BLaER1 (cell line): Measurements from ENCODE around the gene ZNF331.
"Not testable (repeated sequence)": the region's sequence is repeated elsewhere in the genome, so short reads cannot be mapped to it uniquely, and the experiment has no call there.

Source experiments
- H3K27ac ChIP-seq: shearing (Covaris generic); formaldehyde crosslinking; 2 replicates; pipeline ENCODE4 v1.8.1; 2022
- H3K27me3 ChIP-seq: shearing (Covaris generic); formaldehyde crosslinking; 2 replicates; pipeline ENCODE4 v1.8.1; 2022
- H3K36me3 ChIP-seq: shearing (Covaris generic); formaldehyde crosslinking; 2 replicates; pipeline ENCODE4 v1.8.1; 2022
- H3K4me1 ChIP-seq: shearing (Covaris generic); formaldehyde crosslinking; 2 replicates; pipeline ENCODE4 v1.8.1; 2022
- H3K4me2 ChIP-seq: shearing (Covaris generic); formaldehyde crosslinking; 2 replicates; pipeline ENCODE4 v1.8.1; 2022
- H3K4me3 ChIP-seq: shearing (Covaris generic); formaldehyde crosslinking; 2 replicates; pipeline ENCODE4 v1.8.1; 2022
- H3K9ac ChIP-seq: shearing (Covaris generic); formaldehyde crosslinking; 2 replicates; pipeline ENCODE4 v1.8.1; 2022
- H3K9me3 ChIP-seq: shearing (Covaris generic); formaldehyde crosslinking; 2 replicates; pipeline ENCODE4 v1.8.1; 2022
- H4K20me1 ChIP-seq: shearing (Covaris generic); formaldehyde crosslinking; 2 replicates; pipeline ENCODE4 v1.8.1; 2022
- Cebpa-rat ChIP-seq: shearing (Covaris generic); IDR thresholded peaks from 2 replicates; pipeline ENCODE4 v1.8.1; 2022

ZNF331 gene

GRCh38 chr19:53537521-53538377, at the start of gene ZNF331:
ZNF331 (plus strand) TSS chr19:53538145; CDS start chr19:53569377, 31,232 bp downstream.
- peak within 1 kb of the TSS; percentile 82 for H3K9ac ChIP-seq
- H3K4me3 ChIP-seq, result peak within 1 kb of the TSS; percentile 79
- peaks cover 29% of the 10 kb centered on the region for H3K36me3 ChIP-seq
- H3K4me1 ChIP-seq, result peaks cover 15% of the 10 kb centered on the region; the same call in 1 of the 2 replicates
- peak within 1 kb of the TSS; percentile 74 for H3K27ac ChIP-seq
- H3K4me2 ChIP-seq, result peak within 1 kb of the TSS; percentile 77
- no peaks in the 10 kb centered on the region for H3K9me3 ChIP-seq
- no peaks in the 10 kb centered on the region for H3K27me3 ChIP-seq
- H4K20me1 ChIP-seq, result no peaks in the 10 kb centered on the region
- no peak for TF ChIP-seq Cebpa-rat

- Histone ChIP-seq H3K4me2 (no peak overlapping the region), H3K27me3 (no peaks in the 10 kb centered on the region), H3K4me1 (peaks cover 3% of the 10 kb centered on the region), H3K9me3 (peaks cover 78% of the 10 kb centered on the region), H3K4me3 (no peak overlapping the region), H3K27ac (no peak overlapping the region), H4K20me1 (no peaks in the 10 kb centered on the region), H3K36me3 (peaks cover 85% of the 10 kb centered on the region), H3K9ac (no peak overlapping the region)
- no peak for TF ChIP-seq Cebpa-rat
These were observed 45.8 kb upstream of the ZNF331 start for GRCh38 chr19:53492153-53492552.

- Histone ChIP-seq H3K27ac (peak overlapping the region; percentile 72), H3K9ac (0 out of 2 replicates have a peak overlapping the region, but pooled peaks have one; percentile 27), H3K4me2 (peak overlapping the region; percentile 68), H3K4me1 (peaks cover 19% of the 10 kb centered on the region), H3K36me3 (peaks cover 32% of the 10 kb centered on the region), H3K9me3 (peaks cover 26% of the 10 kb centered on the region)
- H3K4me3 ChIP-seq, H3K27me3 ChIP-seq, H4K20me1 ChIP-seq: not testable (repeated sequence)
These were observed 40.5 kb upstream of the ZNF331 start for GRCh38 chr19:53497311-53498023.

GRCh38 chr19:53498024-53498395, 39.9 kb upstream of the ZNF331 start:
- Histone ChIP-seq H3K9me3 (peaks cover 20% of the 10 kb centered on the region), H3K36me3 (peaks cover 27% of the 10 kb centered on the region), H3K27ac (peak overlapping the region; percentile 72), H3K4me1 (peaks cover 19% of the 10 kb centered on the region), H3K4me2 (peak overlapping the region; percentile 68), H3K9ac (0 out of 2 replicates have a peak overlapping the region, but pooled peaks have one; percentile 27)
- H4K20me1 ChIP-seq, H3K27me3 ChIP-seq, H3K4me3 ChIP-seq: not testable (repeated sequence)

- H3K4me2 ChIP-seq, H3K27me3 ChIP-seq, H3K4me1 ChIP-seq, H3K4me3 ChIP-seq, H3K9ac ChIP-seq, H3K27ac ChIP-seq, H3K36me3 ChIP-seq, H3K9me3 ChIP-seq, H4K20me1 ChIP-seq: not testable (repeated sequence)
These were observed 34.8 kb upstream of the ZNF331 start for GRCh38 chr19:53503151-53503550.

GRCh38 chr19:53503671-53504364, 34.1 kb upstream of the ZNF331 start:
- H3K27ac ChIP-seq, H3K4me3 ChIP-seq, H3K9ac ChIP-seq, H3K4me1 ChIP-seq, H4K20me1 ChIP-seq, H3K9me3 ChIP-seq, H3K4me2 ChIP-seq, H3K36me3 ChIP-seq, H3K27me3 ChIP-seq: not testable (repeated sequence)

- H3K4me3 ChIP-seq, H3K9ac ChIP-seq, H3K4me2 ChIP-seq, H3K9me3 ChIP-seq, H4K20me1 ChIP-seq, H3K36me3 ChIP-seq, H3K27ac ChIP-seq, H3K27me3 ChIP-seq, H3K4me1 ChIP-seq: not testable (repeated sequence)
These were observed 33.6 kb upstream of the ZNF331 start for GRCh38 chr19:53504365-53504703.

- H3K36me3 ChIP-seq, result no peaks in the 10 kb centered on the region
- H3K9ac ChIP-seq, result no peak overlapping the region
- H3K4me1 ChIP-seq, result no peaks in the 10 kb centered on the region; the same call in 1 of the 2 replicates
- no peaks in the 10 kb centered on the region for H3K9me3 ChIP-seq
- H4K20me1 ChIP-seq, result no peaks in the 10 kb centered on the region
- no peak overlapping the region for H3K4me2 ChIP-seq
- no peaks in the 10 kb centered on the region for H3K27me3 ChIP-seq
- TF ChIP-seq Cebpa-rat, result no peak
- no peak overlapping the region for H3K27ac ChIP-seq
- no peak overlapping the region for H3K4me3 ChIP-seq
These were observed 33.1 kb upstream of the ZNF331 start for GRCh38 chr19:53504885-53505284.

GRCh38 chr19:53506728-53507127, 31.2 kb upstream of the ZNF331 start:
- H3K4me3 ChIP-seq, result no peak overlapping the region
- H3K36me3 ChIP-seq, result no peaks in the 10 kb centered on the region
- H3K9ac ChIP-seq, result no peak overlapping the region
- no peaks in the 10 kb centered on the region for H3K27me3 ChIP-seq
- TF ChIP-seq Cebpa-rat, result no peak
- H3K4me1 ChIP-seq, result no peaks in the 10 kb centered on the region; the same call in 1 of the 2 replicates
- H3K9me3 ChIP-seq, result no peaks in the 10 kb centered on the region
- H4K20me1 ChIP-seq, result no peaks in the 10 kb centered on the region
- no peak overlapping the region for H3K27ac ChIP-seq
- no peak overlapping the region for H3K4me2 ChIP-seq
